ENCODE measurements around the gene DNAJB14. TPM values are rescaled to one million over a fixed set of nuclear protein-coding genes. Genes with fewer than 3 reads are reported as not detected.

DNAJB14 gene
- total RNA-seq, 1 experiment from 2014 or later, result 41.5 TPM

DNA sequence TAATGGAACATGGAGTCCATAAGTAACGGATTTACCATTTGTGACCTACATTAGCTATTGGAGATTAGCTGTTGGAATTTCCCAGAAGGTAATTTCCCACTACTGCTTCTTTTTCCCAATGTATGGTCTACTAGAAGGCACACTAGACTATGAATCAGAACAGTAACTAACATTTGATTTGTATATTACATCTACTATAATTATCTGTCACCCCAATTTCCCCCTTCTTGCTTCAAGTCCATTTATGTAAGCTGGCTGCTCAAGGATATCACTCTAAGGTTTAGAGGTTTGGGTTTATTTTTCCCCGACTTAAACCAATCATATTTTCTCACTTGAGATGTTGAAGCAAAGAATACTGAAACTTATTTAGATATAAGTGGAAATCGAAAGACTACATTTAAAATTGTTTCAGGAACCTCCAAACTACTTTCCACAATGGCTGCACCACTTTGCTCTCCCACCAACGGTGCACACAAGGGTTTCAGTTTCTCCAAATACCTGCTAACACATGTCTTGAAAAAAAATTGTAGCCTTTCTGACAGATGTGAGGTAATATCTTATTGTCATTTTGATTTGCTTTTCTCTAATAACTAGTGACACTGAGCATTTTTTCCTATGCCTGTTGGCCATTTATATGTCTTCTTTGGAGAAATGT, 37.0 kb upstream of the DNAJB14 start:
- no peaks in the 10 kb centered on the region for H3K4me1 ChIP-seq (ENCODE audit: control insufficient read depth, insufficient read depth, low read length)
- no peak overlapping the region for H3K4me3 ChIP-seq (ENCODE audit: low read depth in 2 of 2, low read length in 2 of 2)
- BruUV-seq (replicated peaks), result no TSS peak
- ChIA-PET CTCF (no interaction called here), POLR2A (no interaction called here)
- no peak for ATAC-seq
- no peaks in the 10 kb centered on the region for H3K9me3 ChIP-seq (ENCODE audit: control insufficient read depth, insufficient read depth, low read depth, low read length)
- no peaks in the 10 kb centered on the region for H3K36me3 ChIP-seq (ENCODE audit: control insufficient read depth, insufficient read depth, low read length)
- no peak for TF ChIP-seq TCF7L2 (IDR thresholded peaks at IDR 0.05; ENCODE audit: low read depth, low read length)
- no peak for TF ChIP-seq POLR2AphosphoS5 (IDR thresholded peaks at IDR 0.05; ENCODE audit: low read depth, low read length)
- TF ChIP-seq SIN3A (IDR thresholded peaks at IDR 0.05; ENCODE audit: borderline replicate concordance, insufficient read depth, low read depth, low read length), result no peak
- TF ChIP-seq, protein P1, sequence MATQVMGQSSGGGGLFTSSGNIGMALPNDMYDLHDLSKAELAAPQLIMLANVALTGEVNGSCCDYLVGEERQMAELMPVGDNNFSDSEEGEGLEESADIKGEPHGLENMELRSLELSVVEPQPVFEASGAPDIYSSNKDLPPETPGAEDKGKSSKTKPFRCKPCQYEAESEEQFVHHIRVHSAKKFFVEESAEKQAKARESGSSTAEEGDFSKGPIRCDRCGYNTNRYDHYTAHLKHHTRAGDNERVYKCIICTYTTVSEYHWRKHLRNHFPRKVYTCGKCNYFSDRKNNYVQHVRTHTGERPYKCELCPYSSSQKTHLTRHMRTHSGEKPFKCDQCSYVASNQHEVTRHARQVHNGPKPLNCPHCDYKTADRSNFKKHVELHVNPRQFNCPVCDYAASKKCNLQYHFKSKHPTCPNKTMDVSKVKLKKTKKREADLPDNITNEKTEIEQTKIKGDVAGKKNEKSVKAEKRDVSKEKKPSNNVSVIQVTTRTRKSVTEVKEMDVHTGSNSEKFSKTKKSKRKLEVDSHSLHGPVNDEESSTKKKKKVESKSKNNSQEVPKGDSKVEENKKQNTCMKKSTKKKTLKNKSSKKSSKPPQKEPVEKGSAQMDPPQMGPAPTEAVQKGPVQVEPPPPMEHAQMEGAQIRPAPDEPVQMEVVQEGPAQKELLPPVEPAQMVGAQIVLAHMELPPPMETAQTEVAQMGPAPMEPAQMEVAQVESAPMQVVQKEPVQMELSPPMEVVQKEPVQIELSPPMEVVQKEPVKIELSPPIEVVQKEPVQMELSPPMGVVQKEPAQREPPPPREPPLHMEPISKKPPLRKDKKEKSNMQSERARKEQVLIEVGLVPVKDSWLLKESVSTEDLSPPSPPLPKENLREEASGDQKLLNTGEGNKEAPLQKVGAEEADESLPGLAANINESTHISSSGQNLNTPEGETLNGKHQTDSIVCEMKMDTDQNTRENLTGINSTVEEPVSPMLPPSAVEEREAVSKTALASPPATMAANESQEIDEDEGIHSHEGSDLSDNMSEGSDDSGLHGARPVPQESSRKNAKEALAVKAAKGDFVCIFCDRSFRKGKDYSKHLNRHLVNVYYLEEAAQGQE (IDR thresholded peaks at IDR 0.05; ENCODE audit: insufficient read depth in 1 of 2, low read depth in 2 of 2, low read length in 1 of 2), result no peak
- TF ChIP-seq, protein P2, sequence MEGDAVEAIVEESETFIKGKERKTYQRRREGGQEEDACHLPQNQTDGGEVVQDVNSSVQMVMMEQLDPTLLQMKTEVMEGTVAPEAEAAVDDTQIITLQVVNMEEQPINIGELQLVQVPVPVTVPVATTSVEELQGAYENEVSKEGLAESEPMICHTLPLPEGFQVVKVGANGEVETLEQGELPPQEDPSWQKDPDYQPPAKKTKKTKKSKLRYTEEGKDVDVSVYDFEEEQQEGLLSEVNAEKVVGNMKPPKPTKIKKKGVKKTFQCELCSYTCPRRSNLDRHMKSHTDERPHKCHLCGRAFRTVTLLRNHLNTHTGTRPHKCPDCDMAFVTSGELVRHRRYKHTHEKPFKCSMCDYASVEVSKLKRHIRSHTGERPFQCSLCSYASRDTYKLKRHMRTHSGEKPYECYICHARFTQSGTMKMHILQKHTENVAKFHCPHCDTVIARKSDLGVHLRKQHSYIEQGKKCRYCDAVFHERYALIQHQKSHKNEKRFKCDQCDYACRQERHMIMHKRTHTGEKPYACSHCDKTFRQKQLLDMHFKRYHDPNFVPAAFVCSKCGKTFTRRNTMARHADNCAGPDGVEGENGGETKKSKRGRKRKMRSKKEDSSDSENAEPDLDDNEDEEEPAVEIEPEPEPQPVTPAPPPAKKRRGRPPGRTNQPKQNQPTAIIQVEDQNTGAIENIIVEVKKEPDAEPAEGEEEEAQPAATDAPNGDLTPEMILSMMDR (IDR thresholded peaks at IDR 0.05), result no peak
- no peak overlapping the region for H3K27ac ChIP-seq (ENCODE audit: low read length)
- no peak for DNase-seq (ENCODE audit: low read depth, low spot score)
- intact Hi-C loops (cut with micrococcal nuclease; ENCODE audit: unreplicated experiment) (no loop called here), in situ Hi-C loops (cut with HindIII; ENCODE audit: low pct_unique_long_range_greater_than_20kb, low sequenced_read_pairs) (no loop called here)
- H3K27me3 ChIP-seq (ENCODE audit: control insufficient read depth, insufficient read depth, low read length), result no peaks in the 10 kb centered on the region

DNA sequence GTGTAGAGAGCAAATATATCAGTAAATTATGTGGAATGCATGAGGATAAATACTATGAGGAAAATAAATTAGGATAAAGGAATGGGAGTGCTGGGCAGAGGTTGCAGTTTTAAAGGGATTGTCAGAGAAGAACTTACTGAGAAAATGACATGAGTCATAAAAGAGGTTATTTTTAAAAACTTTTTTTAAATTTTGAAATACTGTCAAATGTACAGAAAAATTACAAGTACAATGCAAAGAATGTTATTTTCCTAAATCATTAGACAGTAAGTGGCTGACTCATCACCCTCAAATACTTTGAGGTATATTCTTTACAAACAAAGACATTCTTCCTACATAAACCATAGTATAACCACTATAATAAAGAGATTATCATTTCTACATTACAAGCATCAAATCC, 33.5 kb upstream of the DNAJB14 start:
- DNase-seq (ENCODE audit: low read depth, low spot score) (no peak), ATAC-seq (no peak)
- Histone ChIP-seq H3K36me3 (ENCODE audit: control insufficient read depth, insufficient read depth, low read length) (no peaks in the 10 kb centered on the region), H3K27me3 (ENCODE audit: control insufficient read depth, insufficient read depth, low read length) (no peaks in the 10 kb centered on the region), H3K4me1 (ENCODE audit: control insufficient read depth, insufficient read depth, low read length) (no peaks in the 10 kb centered on the region), H3K9me3 (ENCODE audit: control insufficient read depth, insufficient read depth, low read depth, low read length) (no peaks in the 10 kb centered on the region), H3K4me3 (ENCODE audit: low read depth in 2 of 2, low read length in 2 of 2) (no peak overlapping the region), H3K27ac (ENCODE audit: low read length) (no peak overlapping the region)
- in situ Hi-C loops (cut with HindIII; ENCODE audit: low pct_unique_long_range_greater_than_20kb, low sequenced_read_pairs), result no loop called here
- TF ChIP-seq TCF7L2 (IDR thresholded peaks at IDR 0.05; ENCODE audit: low read depth, low read length) (no peak), POLR2AphosphoS5 (IDR thresholded peaks at IDR 0.05; ENCODE audit: low read depth, low read length) (no peak), SIN3A (IDR thresholded peaks at IDR 0.05; ENCODE audit: borderline replicate concordance, insufficient read depth, low read depth, low read length) (no peak)
- TF ChIP-seq, protein P1 (IDR thresholded peaks at IDR 0.05; ENCODE audit: insufficient read depth in 1 of 2, low read depth in 2 of 2, low read length in 1 of 2), result no peak
- TF ChIP-seq, protein P2 (IDR thresholded peaks at IDR 0.05), result no peak
- CTCF ChIA-PET, result no interaction called here
- POLR2A ChIA-PET, result interaction anchor here (0.7 kb wide), 1 partner anchor 313 kb away, joined by 5 read pairs; no protein-coding TSS in a partner anchor
- intact Hi-C loops (cut with micrococcal nuclease; ENCODE audit: unreplicated experiment), result no loop called here
- no TSS peak for BruUV-seq (replicated peaks)

Measured in Panc1 (cell line).